ENCODE measurements around the gene DNAJC3.
"Not testable (repeated sequence)": the region's sequence is repeated elsewhere in the genome, so short reads cannot be mapped to it uniquely, and the experiment has no call there.

DNAJC3 gene

GRCh38 chr13:95676762-95677563 lies at the start of gene DNAJC3:
DNAJC3 (plus strand) TSS chr13:95677139; CDS start chr13:95677256, 117 bp downstream.
- peak; percentile 96 to 97 (median 97) for DNase-seq (ENCODE audit: low read depth in 3 of 3)

- no peak for DNase-seq (ENCODE audit: low read depth in 3 of 3)
These were observed 49.3 kb upstream of the DNAJC3 start for GRCh38 chr13:95627590-95627989.

- DNase-seq (ENCODE audit: low read depth in 3 of 3), result no peak
These were observed 48.5 kb upstream of the DNAJC3 start for GRCh38 chr13:95628488-95628887.

- no peak for DNase-seq (ENCODE audit: low read depth in 3 of 3)
These were observed 47.9 kb upstream of the DNAJC3 start for GRCh38 chr13:95629071-95629470.

- no peak for DNase-seq (ENCODE audit: low read depth in 3 of 3)
These were observed 46.3 kb upstream of the DNAJC3 start for GRCh38 chr13:95630593-95630992.

GRCh38 chr13:95636853-95637252 lies 40.1 kb upstream of the DNAJC3 start:
- no peak for DNase-seq (ENCODE audit: low read depth in 3 of 3)

GRCh38 chr13:95641291-95642027 lies 35.5 kb upstream of the DNAJC3 start:
- no peak for DNase-seq (ENCODE audit: low read depth in 3 of 3)

GRCh38 chr13:95642028-95642621 lies 34.8 kb upstream of the DNAJC3 start:
- DNase-seq (ENCODE audit: low read depth in 3 of 3), result no peak

- no peak for DNase-seq (ENCODE audit: low read depth in 3 of 3)
These were observed 33.9 kb upstream of the DNAJC3 start for GRCh38 chr13:95642999-95643398.

- DNase-seq (ENCODE audit: low read depth in 3 of 3), result no peak
These were observed 33.4 kb upstream of the DNAJC3 start for GRCh38 chr13:95643571-95643935.

GRCh38 chr13:95643936-95644598 lies 32.9 kb upstream of the DNAJC3 start:
- peak in 1 of 3 experiments; percentile 3 for DNase-seq (ENCODE audit: low read depth in 3 of 3)

GRCh38 chr13:95644601-95645052 lies 32.3 kb upstream of the DNAJC3 start, which contains the start of gene DZIP1:
DZIP1 (minus strand) TSS chr13:95644706; CDS start chr13:95642029, 2,677 bp downstream.
- DNase-seq (ENCODE audit: low read depth in 3 of 3), result peak in 1 of 3 experiments; percentile 38

GRCh38 chr13:95647321-95647720 lies 29.6 kb upstream of the DNAJC3 start:
- no peak for DNase-seq (ENCODE audit: low read depth in 3 of 3)

GRCh38 chr13:95650696-95651095 lies 26.2 kb upstream of the DNAJC3 start:
- DNase-seq (ENCODE audit: low read depth in 3 of 3), result no peak

- DNase-seq (ENCODE audit: low read depth in 3 of 3), result no peak
These were observed 24.6 kb upstream of the DNAJC3 start for GRCh38 chr13:95652244-95652764.

GRCh38 chr13:95652821-95653220 lies 24.1 kb upstream of the DNAJC3 start:
- no peak for DNase-seq (ENCODE audit: low read depth in 3 of 3)

- DNase-seq (ENCODE audit: low read depth in 3 of 3), result no peak
These were observed 20.4 kb upstream of the DNAJC3 start for GRCh38 chr13:95656386-95657015.

- DNase-seq (ENCODE audit: low read depth in 3 of 3), result no peak
These were observed 17.4 kb upstream of the DNAJC3 start for GRCh38 chr13:95659500-95659899.

- DNase-seq (ENCODE audit: low read depth in 3 of 3), result no peak
These were observed 15.9 kb upstream of the DNAJC3 start for GRCh38 chr13:95660981-95661581.

GRCh38 chr13:95667235-95667634 lies 9.7 kb upstream of the DNAJC3 start:
- not testable (repeated sequence) for DNase-seq (ENCODE audit: low read depth in 3 of 3)

GRCh38 chr13:95671597-95671996 lies 5.3 kb upstream of the DNAJC3 start:
- DNase-seq (ENCODE audit: low read depth in 3 of 3), result no peak

Measured in stimulated activated CD4-positive, alpha-beta T cell treated with anti-CD3 and anti-CD28 coated beads, TNF-alpha, amount 100 ng/mL, for 24 hours (primary cell).